Sciatic nerve (tissue), 2 donors: Measurements from ENCODE around the gene IPO13. TPM values are rescaled to one million over a fixed set of nuclear protein-coding genes. Genes with fewer than 3 reads are reported as not detected.

Experiments
- ATAC-seq: fragments of 200-7000 bp; cut with Tn5 transposase; one replicate; pipeline ENCODE4 v1.9.1; 2020; ENCODE audit warnings: mild to moderate bottlenecking, moderate library complexity
- DNase-seq: peaks from one replicate; pipeline ENCODE4 v3.0.0-alpha.2; 2020; ENCODE audit warnings: low spot score
- intact Hi-C: fragments of 100-400 bp; cut with DNase I; formaldehyde crosslinking; loops from one replicate; pipeline ENCODE4 v1.14.2; 2022
- total RNA-seq: library from RNA; stranded (reverse); fragmentation: NEBNext Ultra II Directional; extraction: Animal tissue kit (Norgen Biotek cat#: 25700); gene quantifications from one replicate; pipeline ENCODE4 v1.2.1, GENCODE V29; 2021
- donor health status: DM: no; HTN: no; CAD: no.
- donor health status: DM: no; HTN: no; CAD: no.

IPO13 gene
- total RNA-seq, 1 donor from 2014 or later: 29.0 TPM

DNA sequence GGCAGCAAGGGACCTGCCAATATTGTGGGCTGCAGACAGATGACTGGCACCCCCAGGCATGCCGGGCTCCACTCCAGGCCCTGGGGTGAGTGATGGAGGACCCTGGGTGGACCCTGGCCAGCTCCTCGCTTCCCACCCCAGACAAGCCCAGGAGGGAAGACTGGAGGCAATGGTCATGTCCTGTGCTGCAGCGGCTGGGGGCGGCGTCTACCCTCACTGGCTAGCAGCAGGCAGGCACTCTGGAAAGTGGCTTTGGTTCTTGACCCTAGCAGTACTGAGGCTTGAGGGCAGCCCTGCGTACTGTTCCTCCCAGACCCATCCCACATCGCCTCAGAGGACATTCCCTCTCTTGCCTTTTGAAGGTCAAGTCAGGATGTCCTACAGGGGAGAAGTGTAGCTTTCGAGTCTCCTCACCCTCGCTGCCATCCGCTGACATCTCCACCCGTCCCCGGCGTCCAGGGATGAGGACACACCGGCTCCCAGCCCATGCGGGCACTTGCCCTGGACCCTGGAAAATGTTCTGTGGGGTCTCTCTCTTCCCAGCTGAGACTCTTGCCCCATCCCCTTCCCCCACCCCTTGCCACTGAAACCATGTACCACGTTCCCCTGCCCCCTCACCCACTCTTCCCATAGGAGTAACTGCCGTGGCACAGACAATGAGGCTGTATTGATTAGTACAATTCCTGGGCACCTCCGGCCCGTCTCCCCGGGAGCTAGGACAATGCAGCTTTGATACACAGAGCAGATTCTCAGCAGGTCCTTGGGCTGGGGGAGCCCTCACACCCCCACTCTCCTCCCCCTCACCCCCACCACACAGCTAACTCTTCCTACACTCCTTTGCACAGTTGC is 69.5 kb downstream of the IPO13 start:
- ATAC-seq (no peak), DNase-seq (no peak)
- intact Hi-C loops: no loop called here

- intact Hi-C loops: no loop called here
- DNase-seq: no peak
- no peak for ATAC-seq
These were observed 70.2 kb downstream of the IPO13 start for GRCh38 chr1:44016890-44017400.

Other genes starting within 250 kb of the IPO13 start
- 35.8 TPM for gene ST3GAL3, start 239.4 kb upstream of the IPO13 start, total RNA-seq
- gene ARTN, start 13.1 kb upstream of the IPO13 start, total RNA-seq: 0.94 TPM
- gene DPH2, start 23.1 kb downstream of the IPO13 start, total RNA-seq: 12.0 TPM
- gene ATP6V0B, start 28.0 kb downstream of the IPO13 start, total RNA-seq: 79.4 TPM
- 26.5 TPM for gene B4GALT2, start 32.3 kb downstream of the IPO13 start, total RNA-seq
- 5.4 TPM for gene CCDC24, start 44.6 kb downstream of the IPO13 start, total RNA-seq
- gene SLC6A9, start 84.5 kb downstream of the IPO13 start, total RNA-seq: 6.5 TPM
- gene KLF17, start 171.9 kb downstream of the IPO13 start, total RNA-seq: not detected
- gene KLF18, start 194.7 kb downstream of the IPO13 start, total RNA-seq: not detected